ENCODE measurements around the gene TM4SF5. TPM values are rescaled to one million over a fixed set of nuclear protein-coding genes. Genes with fewer than 3 reads are reported as not detected.

The TM4SF5 gene
- polyA plus RNA-seq, 1 of the 3 experiments (the other 2 are of a cell fraction) = not detected

GRCh38 chr17:4734857-4735475, 36.7 kb upstream of the TM4SF5 start:
- no peaks in the 10 kb centered on the region for H3K9me2 ChIP-seq
- no peak for DNase-seq
- no peaks in the 10 kb centered on the region for H3K79me2 ChIP-seq (ENCODE audit: insufficient read depth)
- no peak overlapping the region for H3K9ac ChIP-seq
- no peak for TF ChIP-seq ZBTB33 (IDR thresholded peaks at IDR 0.05; ENCODE audit: borderline replicate concordance, low read depth)
- TF ChIP-seq RCOR1 (IDR thresholded peaks at IDR 0.05; ENCODE audit: low read length) = no peak
- TF ChIP-seq MXI1 (IDR thresholded peaks at IDR 0.05; ENCODE audit: low read depth, low read length) = no peak
- TF ChIP-seq EZH2phosphoT487 (IDR thresholded peaks at IDR 0.05; ENCODE audit: borderline replicate concordance, low read depth) = no peak
- TF ChIP-seq POLR2AphosphoS5 (IDR thresholded peaks at IDR 0.05; ENCODE audit: low read depth, low read length) = no peak
- no peak for TF ChIP-seq FOXM1 (IDR thresholded peaks at IDR 0.05; ENCODE audit: low read depth)
- TF ChIP-seq TCF12 (IDR thresholded peaks at IDR 0.05) = no peak
- TF ChIP-seq SIN3A (IDR thresholded peaks at IDR 0.05; ENCODE audit: borderline replicate concordance, low read depth, low read length) = no peak
- TF ChIP-seq RFX5 (IDR thresholded peaks at IDR 0.05; ENCODE audit: low read length) = no peak
- no peak for TF ChIP-seq ELF1 (IDR thresholded peaks at IDR 0.05)
- H2AFZ ChIP-seq (ENCODE audit: low read depth) = no peak overlapping the region
- H3F3A ChIP-seq (replicated peaks; ENCODE audit: insufficient read depth) = peaks cover 2% of the 10 kb centered on the region
- H4K20me1 ChIP-seq (ENCODE audit: insufficient read depth) = no peaks in the 10 kb centered on the region
- peaks cover 12% of the 10 kb centered on the region; the same call in 1 of the 2 replicates for H3K27me3 ChIP-seq (ENCODE audit: insufficient read depth)
- no peak overlapping the region for H3K27ac ChIP-seq (ENCODE audit: low read depth in 2 of 2, low read length in 1 of 2)
- no peak overlapping the region for H3K4me3 ChIP-seq (ENCODE audit: low read depth in 2 of 2, low read length in 1 of 2)
- no peak overlapping the region for H3K4me2 ChIP-seq
- WGBS (ENCODE audit: low lambda C conversion rate) = 81% methylated on average over 8 of the region's 8 CpGs
- CTCF ChIA-PET = interaction anchor here (0.5 to 1.9 kb wide), 3 partner anchors 48 to 174 kb away, joined by 3 to 5 read pairs (median 3); no protein-coding TSS in a partner anchor
- H3K9me3 ChIP-seq = no peaks in the 10 kb centered on the region
- peaks cover 0 to 7% of the 10 kb centered on the region in 2 experiments; a peak in 2 of 4 replicates for H3K4me1 ChIP-seq (ENCODE audit: control insufficient read depth in 1 of 2, insufficient read depth in 2 of 2, low read depth in 1 of 2, low read length in 1 of 2)
- POLR2A ChIA-PET = no interaction called here
- peaks cover 0 to 4% of the 10 kb centered on the region in 2 experiments for H3K36me3 ChIP-seq (replicated peaks in 1 of 2; ENCODE audit: control insufficient read depth in 1 of 2, insufficient read depth in 2 of 2, low read length in 1 of 2)

DNA sequence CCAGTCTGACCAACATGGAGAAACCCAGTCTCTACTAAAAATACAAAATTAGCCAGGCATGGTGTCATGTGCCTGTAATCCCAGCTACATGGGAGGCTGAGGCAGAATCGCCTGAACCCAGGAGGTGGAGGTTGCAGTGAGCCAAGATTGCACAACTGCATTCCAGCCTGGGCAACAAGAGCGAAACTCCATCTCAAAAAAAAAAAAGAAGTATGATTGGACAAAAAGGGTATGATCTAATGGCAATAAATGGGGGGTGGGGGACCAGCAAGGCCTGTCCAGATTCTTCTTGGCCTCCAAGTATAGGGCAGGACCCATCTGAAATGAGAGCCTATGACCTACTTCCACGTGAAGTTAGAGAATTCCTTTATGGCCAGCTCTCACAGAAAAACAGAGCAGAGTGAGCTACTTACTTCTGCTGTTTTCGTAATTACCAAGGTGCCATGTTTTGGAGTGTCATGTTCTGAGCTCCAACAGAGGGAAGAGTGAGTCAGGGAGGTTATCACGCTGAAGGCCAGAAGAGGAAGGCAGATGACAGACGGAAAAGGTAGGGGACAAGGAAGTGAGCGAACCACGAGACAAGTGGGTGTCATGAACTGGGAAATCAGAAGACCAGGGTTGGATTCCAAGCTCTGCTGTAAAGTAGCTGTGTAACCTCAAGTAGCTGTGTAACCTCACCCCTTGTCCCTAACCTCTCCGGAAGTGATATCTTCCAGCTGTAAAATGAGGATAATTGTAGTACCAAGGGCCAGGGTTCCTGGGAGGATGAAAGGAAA, 35.6 kb upstream of the TM4SF5 start:
- no peak overlapping the region for H3K9ac ChIP-seq
- 72% methylated on average over 9 of the region's 9 CpGs for WGBS (ENCODE audit: low lambda C conversion rate)
- no peak overlapping the region for H3K4me2 ChIP-seq
- H3F3A ChIP-seq (replicated peaks; ENCODE audit: insufficient read depth) = peaks cover 6% of the 10 kb centered on the region
- no peaks in the 10 kb centered on the region for H3K79me2 ChIP-seq (ENCODE audit: insufficient read depth)
- no peak for DNase-seq
- no peak overlapping the region for H3K4me3 ChIP-seq (ENCODE audit: low read depth in 2 of 2, low read length in 1 of 2)
- no peaks in the 10 kb centered on the region for H3K9me2 ChIP-seq
- CTCF ChIA-PET = interaction anchor here (1.0 to 1.9 kb wide), 5 partner anchors 8 to 153 kb away, joined by 3 to 5 read pairs (median 4); no protein-coding TSS in a partner anchor
- peaks cover 0 to 4% of the 10 kb centered on the region in 2 experiments for H3K36me3 ChIP-seq (replicated peaks in 1 of 2; ENCODE audit: control insufficient read depth in 1 of 2, insufficient read depth in 2 of 2, low read length in 1 of 2)
- POLR2A ChIA-PET = no interaction called here
- H3K27me3 ChIP-seq (ENCODE audit: insufficient read depth) = peaks cover 12% of the 10 kb centered on the region; the same call in 1 of the 2 replicates
- H3K27ac ChIP-seq (ENCODE audit: low read depth in 2 of 2, low read length in 1 of 2) = no peak overlapping the region
- no peaks in the 10 kb centered on the region for H4K20me1 ChIP-seq (ENCODE audit: insufficient read depth)
- no peaks in the 10 kb centered on the region for H3K9me3 ChIP-seq
- H2AFZ ChIP-seq (ENCODE audit: low read depth) = no peak overlapping the region
- H3K4me1 ChIP-seq (ENCODE audit: control insufficient read depth in 1 of 2, insufficient read depth in 2 of 2, low read depth in 1 of 2, low read length in 1 of 2) = peaks cover 0 to 7% of the 10 kb centered on the region in 2 experiments; a peak in 2 of 4 replicates
- TF ChIP-seq POLR2AphosphoS5 (IDR thresholded peaks at IDR 0.05; ENCODE audit: low read depth, low read length) (no peak), PBX3 (IDR thresholded peaks at IDR 0.05) (no peak), MXI1 (IDR thresholded peaks at IDR 0.05; ENCODE audit: low read depth, low read length) (no peak), NFIC (IDR thresholded peaks at IDR 0.05; ENCODE audit: borderline replicate concordance) (no peak), MAX (IDR thresholded peaks at IDR 0.05; ENCODE audit: low read depth) (no peak), TAF1 (IDR thresholded peaks at IDR 0.05; ENCODE audit: borderline replicate concordance, low read depth, low read length) (no peak), EP300 (IDR thresholded peaks at IDR 0.05; ENCODE audit: borderline replicate concordance in 1 of 2, low read depth in 1 of 2, low read length in 1 of 2) (no peak)
- TF ChIP-seq, protein P1, sequence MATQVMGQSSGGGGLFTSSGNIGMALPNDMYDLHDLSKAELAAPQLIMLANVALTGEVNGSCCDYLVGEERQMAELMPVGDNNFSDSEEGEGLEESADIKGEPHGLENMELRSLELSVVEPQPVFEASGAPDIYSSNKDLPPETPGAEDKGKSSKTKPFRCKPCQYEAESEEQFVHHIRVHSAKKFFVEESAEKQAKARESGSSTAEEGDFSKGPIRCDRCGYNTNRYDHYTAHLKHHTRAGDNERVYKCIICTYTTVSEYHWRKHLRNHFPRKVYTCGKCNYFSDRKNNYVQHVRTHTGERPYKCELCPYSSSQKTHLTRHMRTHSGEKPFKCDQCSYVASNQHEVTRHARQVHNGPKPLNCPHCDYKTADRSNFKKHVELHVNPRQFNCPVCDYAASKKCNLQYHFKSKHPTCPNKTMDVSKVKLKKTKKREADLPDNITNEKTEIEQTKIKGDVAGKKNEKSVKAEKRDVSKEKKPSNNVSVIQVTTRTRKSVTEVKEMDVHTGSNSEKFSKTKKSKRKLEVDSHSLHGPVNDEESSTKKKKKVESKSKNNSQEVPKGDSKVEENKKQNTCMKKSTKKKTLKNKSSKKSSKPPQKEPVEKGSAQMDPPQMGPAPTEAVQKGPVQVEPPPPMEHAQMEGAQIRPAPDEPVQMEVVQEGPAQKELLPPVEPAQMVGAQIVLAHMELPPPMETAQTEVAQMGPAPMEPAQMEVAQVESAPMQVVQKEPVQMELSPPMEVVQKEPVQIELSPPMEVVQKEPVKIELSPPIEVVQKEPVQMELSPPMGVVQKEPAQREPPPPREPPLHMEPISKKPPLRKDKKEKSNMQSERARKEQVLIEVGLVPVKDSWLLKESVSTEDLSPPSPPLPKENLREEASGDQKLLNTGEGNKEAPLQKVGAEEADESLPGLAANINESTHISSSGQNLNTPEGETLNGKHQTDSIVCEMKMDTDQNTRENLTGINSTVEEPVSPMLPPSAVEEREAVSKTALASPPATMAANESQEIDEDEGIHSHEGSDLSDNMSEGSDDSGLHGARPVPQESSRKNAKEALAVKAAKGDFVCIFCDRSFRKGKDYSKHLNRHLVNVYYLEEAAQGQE (IDR thresholded peaks at IDR 0.05; ENCODE audit: low read depth, low read length) = no peak

Measured in SK-N-SH (cell line).